Calu3 (cell line): Measurements from ENCODE around the gene VWF. TPM values are rescaled to one million over a fixed set of nuclear protein-coding genes. Genes with fewer than 3 reads are reported as not detected.
"Not testable (repeated sequence)": the region's sequence is repeated elsewhere in the genome, so short reads cannot be mapped to it uniquely, and the experiment has no call there.

Source experiments
- BruUV-seq: library from RNA; stranded (reverse); fragments of 400-500 nt; replicated peaks from 2 replicates; lab custom pipeline; 2021; lab: Mats Ljungman, UMichigan
- CTCF ChIA-PET: fragments of 300-600 bp; sonication (Branson Sonifier 250); formaldehyde crosslinking; loops from one replicate; lab custom pipeline; 2022; ENCODE audit warnings: antibody characterized with exemption; lab: Charles Lee
- DNase-seq: peaks from one replicate; pipeline ENCODE4 v3.0.0; 2022
- H3K27ac Mint-ChIP-seq: one replicate; pipeline ENCODE4 v1.8.0; 2022; ENCODE audit warnings: mixed read lengths; ENCODE audit not compliant: unreplicated experiment
- H3K27me3 Mint-ChIP-seq: one replicate; pipeline ENCODE4 v1.8.0; 2022; ENCODE audit warnings: mixed read lengths; ENCODE audit not compliant: unreplicated experiment
- H3K36me3 Mint-ChIP-seq: one replicate; pipeline ENCODE4 v1.8.0; 2022; ENCODE audit warnings: mild to moderate bottlenecking, moderate library complexity, mixed read lengths; ENCODE audit not compliant: insufficient read depth, unreplicated experiment
- H3K4me1 Mint-ChIP-seq: one replicate; pipeline ENCODE4 v1.8.0; 2022; ENCODE audit warnings: mild to moderate bottlenecking, low read depth, mixed read lengths; ENCODE audit not compliant: unreplicated experiment
- H3K4me3 Mint-ChIP-seq: one replicate; pipeline ENCODE4 v1.8.0; 2022; ENCODE audit warnings: mild to moderate bottlenecking, low read depth, moderate library complexity, mixed read lengths; ENCODE audit not compliant: unreplicated experiment
- H3K9me3 Mint-ChIP-seq: one replicate; pipeline ENCODE4 v1.8.0; 2022; ENCODE audit warnings: low read depth, mixed read lengths; ENCODE audit not compliant: unreplicated experiment
- CTCF ChIP-seq: fragments of 200-600 bp; IDR thresholded peaks from one replicate; pipeline ENCODE4 v1.8.0; 2022; ENCODE audit warnings: antibody characterized with exemption; ENCODE audit not compliant: unreplicated experiment
- intact Hi-C: fragments of 100-400 bp; cut with micrococcal nuclease; formaldehyde crosslinking; loops from one replicate; pipeline ENCODE4 v1.10.0; 2022; ENCODE audit not compliant: unreplicated experiment
- total RNA-seq: library from RNA; stranded (reverse); gene quantifications from 2 replicates; pipeline ENCODE4 v1.2.3, GENCODE V29; 2022

Gene VWF
- total RNA-seq, 1 experiment from 2014 or later = not detected

DNA sequence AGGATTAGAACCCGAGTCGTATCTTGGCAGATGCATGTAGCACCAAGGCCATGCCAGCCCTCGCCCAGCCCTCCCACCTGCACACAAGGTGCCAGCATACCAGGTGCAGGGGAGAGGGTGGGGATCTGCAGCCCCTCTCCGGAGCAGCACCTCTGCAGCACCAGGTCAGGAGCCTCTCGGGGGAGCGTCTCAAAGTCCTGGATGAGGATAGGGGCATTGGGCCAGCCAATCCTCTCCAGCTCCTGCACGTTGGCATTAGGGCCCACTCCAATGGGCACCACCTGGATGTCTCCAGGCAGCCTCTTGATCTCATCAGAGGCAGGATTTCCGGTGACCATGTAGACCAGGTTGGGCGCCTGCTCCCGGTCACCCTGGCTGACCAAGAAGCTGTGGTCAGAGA is 106.2 kb downstream of the VWF start:
- CTCF ChIA-PET = no interaction called here
- Mint-ChIP-seq H3K27ac (no peak overlapping the region), H3K36me3 (no peaks in the 10 kb centered on the region), H3K9me3 (no peaks in the 10 kb centered on the region), H3K27me3 (peaks cover 51% of the 10 kb centered on the region), H3K4me1 (no peaks in the 10 kb centered on the region), H3K4me3 (no peak overlapping the region)
- BruUV-seq = no TSS peak
- TF ChIP-seq CTCF = no peak
- no peak for DNase-seq
- intact Hi-C loops = no loop called here

DNA sequence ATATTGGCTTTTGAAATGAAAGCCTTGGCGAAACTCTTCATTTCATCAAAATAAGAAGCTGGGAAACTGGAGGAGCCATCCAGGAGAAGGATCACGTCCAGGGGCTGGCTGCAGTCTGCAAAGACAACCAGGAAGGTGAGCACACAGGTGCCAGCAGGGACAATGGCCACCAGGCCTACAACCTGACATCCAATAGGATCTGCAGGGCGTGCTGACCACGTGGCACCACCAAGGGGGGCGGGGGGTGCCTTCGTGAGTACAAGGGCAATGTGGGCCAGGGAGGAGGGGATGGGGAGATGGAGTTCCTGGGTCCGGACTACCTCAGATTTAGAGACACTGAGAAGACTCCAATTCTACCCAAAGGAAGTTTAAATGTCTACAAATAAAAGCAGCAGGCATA is 107.7 kb downstream of the VWF start:
- Mint-ChIP-seq H3K4me1 (no peaks in the 10 kb centered on the region), H3K36me3 (no peaks in the 10 kb centered on the region), H3K27me3 (peaks cover 58% of the 10 kb centered on the region), H3K4me3 (no peak overlapping the region), H3K27ac (no peak overlapping the region), H3K9me3 (no peaks in the 10 kb centered on the region)
- no TSS peak for BruUV-seq
- no peak for TF ChIP-seq CTCF
- no peak for DNase-seq
- intact Hi-C loops = no loop called here
- CTCF ChIA-PET = no interaction called here

- H3K36me3 Mint-ChIP-seq, intact Hi-C loops, H3K27ac Mint-ChIP-seq, BruUV-seq, CTCF ChIA-PET, DNase-seq, H3K4me1 Mint-ChIP-seq, H3K4me3 Mint-ChIP-seq, H3K9me3 Mint-ChIP-seq: not testable (repeated sequence)
- H3K27me3 Mint-ChIP-seq = peaks cover 58% of the 10 kb centered on the region
Observed at GRCh38 chr12:6016004-6016403, 108.5 kb downstream of the VWF start.

- H3K4me3 Mint-ChIP-seq, BruUV-seq, H3K4me1 Mint-ChIP-seq, H3K27ac Mint-ChIP-seq, DNase-seq, CTCF ChIA-PET, H3K36me3 Mint-ChIP-seq, H3K9me3 Mint-ChIP-seq, intact Hi-C loops: not testable (repeated sequence)
- H3K27me3 Mint-ChIP-seq = peaks cover 58% of the 10 kb centered on the region
Observed at GRCh38 chr12:6015271-6015670, 109.2 kb downstream of the VWF start.

DNA sequence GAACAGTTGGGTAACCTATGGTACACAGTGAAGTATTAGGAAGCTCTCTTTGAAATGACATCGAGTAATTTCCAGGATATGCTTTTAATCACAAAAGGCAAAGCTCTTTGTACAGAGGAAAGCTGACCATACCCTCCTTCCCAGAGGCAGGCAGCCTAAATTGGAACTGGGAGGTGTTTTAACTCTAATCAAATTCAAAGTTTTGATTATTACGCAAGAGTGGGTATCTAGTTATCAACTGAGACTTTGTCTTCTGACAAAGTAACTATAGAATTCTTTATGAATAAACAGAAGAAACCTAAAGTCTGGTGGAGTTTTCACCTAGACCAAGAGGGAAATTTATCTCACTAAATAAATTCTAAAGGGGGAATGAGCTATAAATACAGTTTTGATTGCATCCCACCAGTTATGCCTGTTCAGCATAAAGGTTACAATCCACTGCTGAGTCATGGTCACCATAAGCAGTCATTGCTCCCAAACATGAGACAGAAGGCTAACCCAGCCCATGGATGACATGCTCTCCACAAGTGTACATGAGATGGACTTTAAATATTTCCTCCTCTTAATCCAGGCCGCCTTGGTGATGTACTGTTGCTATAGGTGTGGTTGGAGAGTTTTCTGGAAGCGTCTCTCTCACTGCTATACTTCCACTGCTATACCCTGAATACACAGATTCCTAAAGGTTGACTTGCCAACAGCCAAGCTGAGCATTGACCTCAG is 113.7 kb downstream of the VWF start:
- H3K36me3 Mint-ChIP-seq, H3K4me1 Mint-ChIP-seq, CTCF ChIA-PET, H3K4me3 Mint-ChIP-seq, DNase-seq, H3K27ac Mint-ChIP-seq, intact Hi-C loops, BruUV-seq, H3K9me3 Mint-ChIP-seq: not testable (repeated sequence)
- peaks cover 79% of the 10 kb centered on the region for H3K27me3 Mint-ChIP-seq

GRCh38 chr12:5997260-5997659 is 127.2 kb downstream of the VWF start:
- TF ChIP-seq CTCF = no peak
- H3K27ac Mint-ChIP-seq = no peak overlapping the region
- BruUV-seq = no TSS peak
- H3K4me1 Mint-ChIP-seq = no peaks in the 10 kb centered on the region
- H3K9me3 Mint-ChIP-seq = no peaks in the 10 kb centered on the region
- no peak overlapping the region for H3K4me3 Mint-ChIP-seq
- CTCF ChIA-PET = interaction anchor here (0.9 to 1.3 kb wide), 2 partner anchors 41 to 56 kb away, joined by 3 to 4 read pairs; no protein-coding TSS in a partner anchor
- no peak for DNase-seq
- H3K27me3 Mint-ChIP-seq = peaks cover 44% of the 10 kb centered on the region
- intact Hi-C loops = no loop called here
- H3K36me3 Mint-ChIP-seq = no peaks in the 10 kb centered on the region
